UCSD-AML1 (cell line): Measurements from ENCODE around the gene PCDHA7.
"Not testable (repeated sequence)": the region's sequence is repeated elsewhere in the genome, so short reads cannot be mapped to it uniquely, and the experiment has no call there.

ENCODE experiments used
- DNase-seq: peaks from one replicate; lab custom pipeline; 2025; ENCODE audit not compliant: unreplicated experiment; lab: John Stamatoyannopoulos, UW

PCDHA7 gene, protein sequence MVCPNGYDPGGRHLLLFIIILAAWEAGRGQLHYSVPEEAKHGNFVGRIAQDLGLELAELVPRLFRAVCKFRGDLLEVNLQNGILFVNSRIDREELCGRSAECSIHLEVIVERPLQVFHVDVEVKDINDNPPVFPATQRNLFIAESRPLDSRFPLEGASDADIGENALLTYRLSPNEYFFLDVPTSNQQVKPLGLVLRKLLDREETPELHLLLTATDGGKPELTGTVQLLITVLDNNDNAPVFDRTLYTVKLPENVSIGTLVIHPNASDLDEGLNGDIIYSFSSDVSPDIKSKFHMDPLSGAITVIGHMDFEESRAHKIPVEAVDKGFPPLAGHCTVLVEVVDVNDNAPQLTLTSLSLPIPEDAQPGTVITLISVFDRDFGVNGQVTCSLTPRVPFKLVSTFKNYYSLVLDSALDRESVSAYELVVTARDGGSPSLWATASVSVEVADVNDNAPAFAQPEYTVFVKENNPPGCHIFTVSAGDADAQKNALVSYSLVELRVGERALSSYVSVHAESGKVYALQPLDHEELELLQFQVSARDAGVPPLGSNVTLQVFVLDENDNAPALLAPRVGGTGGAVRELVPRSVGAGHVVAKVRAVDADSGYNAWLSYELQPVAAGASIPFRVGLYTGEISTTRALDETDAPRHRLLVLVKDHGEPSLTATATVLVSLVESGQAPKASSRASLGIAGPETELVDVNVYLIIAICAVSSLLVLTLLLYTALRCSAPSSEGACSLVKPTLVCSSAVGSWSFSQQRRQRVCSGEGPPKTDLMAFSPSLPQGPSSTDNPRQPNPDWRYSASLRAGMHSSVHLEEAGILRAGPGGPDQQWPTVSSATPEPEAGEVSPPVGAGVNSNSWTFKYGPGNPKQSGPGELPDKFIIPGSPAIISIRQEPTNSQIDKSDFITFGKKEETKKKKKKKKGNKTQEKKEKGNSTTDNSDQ

DNA sequence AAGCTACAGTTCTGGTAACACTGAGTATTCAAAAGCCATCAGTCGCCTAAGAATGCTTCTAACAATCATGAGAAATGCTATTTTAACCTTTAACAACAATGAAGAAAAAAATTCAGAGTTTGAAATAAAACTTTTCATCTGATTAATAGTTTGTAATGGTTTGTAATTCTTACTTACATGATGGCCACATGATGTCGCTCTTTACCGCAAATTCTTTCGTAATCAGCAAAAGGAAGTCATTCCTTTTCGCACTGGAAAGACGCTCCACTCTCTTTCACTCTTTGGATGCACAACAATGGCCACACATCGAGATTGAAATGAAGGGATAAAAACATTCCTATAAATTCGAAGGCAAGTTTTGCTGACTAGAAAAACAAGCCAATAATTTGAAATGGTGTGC is at the start of gene PCDHA7:
TSS of gene PCDHA7 (plus strand) at position 277 of the 400 bp plus-strand sequence. CDS start at position 392, 115 bp downstream.
- no peak for DNase-seq

DNA sequence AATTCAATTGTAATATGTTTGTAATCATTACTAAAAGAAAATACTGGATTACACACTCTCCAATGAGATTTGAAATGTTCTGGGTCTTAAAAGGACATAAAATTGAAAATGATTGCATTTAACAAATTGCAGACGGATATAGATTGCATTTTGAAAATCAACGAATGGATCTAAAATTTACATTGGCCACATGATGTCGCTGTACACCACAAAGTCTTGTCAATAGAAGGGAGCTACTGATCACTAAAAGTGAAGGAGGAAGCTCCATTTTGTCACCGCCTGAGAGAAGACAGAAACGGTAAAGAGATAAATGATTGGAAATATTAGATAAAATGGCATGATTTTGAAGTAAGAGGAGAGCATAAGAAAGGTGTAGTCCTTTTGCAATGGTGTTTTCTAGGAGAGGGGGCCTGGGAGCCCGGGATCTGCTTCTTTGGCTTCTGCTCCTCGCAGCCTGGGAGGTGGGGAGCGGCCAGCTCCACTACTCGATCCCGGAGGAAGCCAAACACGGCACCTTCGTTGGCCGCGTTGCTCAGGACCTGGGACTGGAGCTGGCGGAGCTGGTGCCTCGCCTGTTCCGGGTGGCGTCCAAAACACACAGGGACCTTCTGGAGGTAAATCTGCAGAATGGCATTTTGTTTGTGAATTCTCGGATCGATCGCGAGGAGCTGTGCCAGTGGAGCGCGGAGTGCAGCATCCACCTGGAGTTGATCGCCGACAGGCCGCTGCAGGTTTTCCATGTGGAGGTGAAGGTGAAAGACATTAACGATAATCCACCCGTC is 48.0 kb upstream of the PCDHA7 start, which contains the start of gene PCDHA1:
TSS of gene PCDHA1 (plus strand) at position 236 of the 782 bp plus-strand sequence.
- DNase-seq = no peak

DNA sequence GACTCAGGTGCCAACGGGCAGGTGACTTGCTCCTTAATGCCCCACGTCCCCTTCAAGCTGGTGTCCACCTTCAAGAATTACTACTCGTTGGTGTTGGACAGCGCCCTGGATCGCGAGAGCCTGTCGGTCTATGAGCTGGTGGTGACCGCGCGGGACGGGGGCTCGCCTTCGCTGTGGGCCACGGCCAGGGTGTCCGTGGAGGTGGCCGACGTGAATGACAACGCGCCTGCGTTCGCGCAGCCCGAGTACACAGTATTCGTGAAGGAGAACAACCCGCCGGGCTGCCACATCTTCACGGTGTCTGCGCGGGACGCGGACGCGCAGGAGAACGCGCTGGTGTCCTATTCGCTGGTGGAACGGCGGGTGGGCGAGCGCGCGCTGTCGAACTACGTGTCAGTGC is 46.6 kb upstream of the PCDHA7 start:
- not testable (repeated sequence) for DNase-seq

DNA sequence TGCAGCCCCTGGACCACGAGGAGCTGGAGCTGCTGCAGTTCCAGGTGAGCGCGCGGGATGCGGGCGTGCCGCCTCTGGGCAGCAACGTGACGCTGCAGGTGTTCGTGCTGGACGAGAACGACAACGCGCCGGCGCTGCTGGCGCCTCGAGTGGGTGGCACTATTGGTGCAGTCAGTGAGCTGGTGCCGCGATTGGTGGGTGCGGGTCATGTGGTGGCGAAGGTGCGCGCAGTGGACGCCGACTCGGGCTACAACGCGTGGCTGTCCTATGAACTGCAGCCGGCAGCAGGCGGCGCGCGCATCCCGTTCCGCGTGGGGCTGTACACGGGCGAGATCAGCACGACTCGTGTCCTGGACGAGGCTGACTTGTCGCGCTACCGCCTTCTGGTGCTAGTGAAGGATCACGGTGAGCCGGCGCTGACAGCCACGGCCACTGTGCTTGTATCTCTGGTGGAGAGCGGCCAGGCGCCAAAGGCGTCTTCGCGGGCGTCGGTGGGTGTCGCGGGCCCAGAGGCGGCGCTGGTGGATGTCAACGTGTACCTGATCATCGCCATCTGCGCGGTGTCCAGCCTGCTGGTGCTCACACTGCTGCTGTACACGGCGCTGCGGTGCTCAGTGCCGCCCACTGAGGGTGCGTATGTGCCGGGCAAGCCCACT is 46.1 kb upstream of the PCDHA7 start:
- DNase-seq = not testable (repeated sequence)

DNA sequence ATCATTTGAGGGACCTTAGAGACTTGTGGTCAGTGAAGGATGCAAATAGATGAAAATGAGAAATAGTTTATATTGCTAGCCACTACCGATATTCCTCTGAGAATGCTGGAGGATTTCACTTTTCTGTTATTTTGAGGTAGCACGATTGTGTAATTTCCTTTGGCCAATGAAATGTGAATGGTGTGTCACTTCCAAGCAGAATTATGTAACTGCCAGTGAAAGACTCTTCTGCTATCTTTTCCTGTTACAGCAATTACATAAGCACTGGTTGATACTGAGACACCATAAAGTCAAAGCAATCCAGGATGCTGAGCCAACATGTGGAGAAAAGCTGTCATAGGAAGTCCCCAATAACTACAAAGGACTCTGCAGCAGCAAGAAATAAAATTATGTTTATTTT is 43.0 kb upstream of the PCDHA7 start:
- DNase-seq = no peak

DNA sequence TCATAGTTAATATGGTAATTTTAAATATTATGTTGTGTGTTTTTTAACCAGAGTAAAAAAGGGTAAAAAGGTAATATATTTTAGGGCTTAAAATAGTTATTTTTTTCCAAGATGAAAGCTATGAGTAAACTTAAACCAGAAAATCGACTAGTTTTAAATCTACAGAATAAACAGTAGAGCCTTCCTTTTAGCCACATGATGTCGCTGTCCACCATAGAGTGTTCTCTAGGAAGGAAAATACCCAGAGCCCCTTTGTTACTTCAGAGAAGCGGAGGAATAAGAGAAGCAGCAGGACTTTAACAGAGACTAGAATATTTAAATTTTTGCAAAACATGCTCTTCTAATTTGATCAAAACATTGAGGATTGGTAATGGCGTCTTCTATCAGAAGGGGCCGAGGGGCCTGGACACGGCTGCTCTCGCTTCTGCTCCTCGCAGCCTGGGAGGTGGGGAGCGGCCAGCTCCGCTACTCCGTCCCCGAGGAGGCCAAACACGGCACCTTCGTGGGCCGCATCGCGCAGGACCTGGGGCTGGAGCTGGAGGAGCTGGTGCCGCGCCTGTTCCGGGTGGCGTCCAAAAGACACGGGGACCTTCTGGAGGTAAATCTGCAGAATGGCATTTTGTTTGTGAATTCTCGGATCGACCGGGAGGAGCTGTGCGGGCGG is 39.3 kb upstream of the PCDHA7 start, which contains the start of gene PCDHA2:
TSS of gene PCDHA2 (plus strand) at position 258 of the 664 bp plus-strand sequence.
- no peak for DNase-seq

DNA sequence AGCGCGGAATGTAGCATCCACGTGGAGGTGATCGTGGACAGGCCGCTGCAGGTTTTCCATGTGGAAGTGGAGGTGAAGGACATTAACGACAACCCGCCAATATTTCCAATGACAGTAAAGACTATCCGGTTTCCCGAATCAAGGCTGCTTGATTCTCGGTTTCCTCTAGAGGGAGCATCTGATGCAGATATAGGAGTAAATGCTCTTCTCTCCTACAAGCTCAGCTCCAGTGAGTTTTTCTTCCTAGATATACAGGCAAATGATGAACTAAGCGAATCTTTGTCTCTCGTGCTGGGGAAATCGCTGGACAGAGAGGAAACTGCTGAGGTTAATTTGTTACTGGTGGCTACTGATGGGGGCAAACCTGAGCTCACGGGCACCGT is 38.8 kb upstream of the PCDHA7 start:
- no peak for DNase-seq

DNA sequence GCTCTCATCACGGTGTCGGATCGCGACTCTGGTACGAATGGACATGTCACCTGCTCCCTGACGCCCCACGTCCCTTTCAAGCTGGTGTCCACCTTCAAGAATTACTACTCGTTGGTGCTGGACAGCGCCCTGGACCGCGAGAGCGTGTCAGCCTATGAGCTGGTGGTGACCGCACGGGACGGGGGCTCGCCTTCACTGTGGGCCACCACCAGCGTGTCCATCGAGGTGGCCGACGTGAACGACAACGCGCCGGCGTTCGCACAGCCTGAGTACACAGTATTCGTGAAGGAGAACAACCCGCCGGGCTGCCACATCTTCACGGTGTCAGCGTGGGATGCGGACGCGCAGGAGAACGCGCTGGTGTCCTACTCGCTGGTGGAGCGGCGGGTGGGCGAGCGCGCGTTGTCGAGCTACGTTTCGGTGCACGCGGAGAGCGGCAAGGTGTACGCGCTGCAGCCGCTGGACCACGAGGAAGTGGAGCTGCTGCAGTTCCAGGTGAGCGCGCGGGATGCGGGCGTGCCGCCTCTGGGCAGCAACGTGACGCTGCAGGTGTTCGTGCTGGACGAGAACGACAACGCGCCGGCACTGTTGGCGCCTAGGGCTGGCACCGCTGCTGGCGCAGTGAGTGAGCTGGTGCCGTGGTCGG is 37.9 kb upstream of the PCDHA7 start:
- DNase-seq = not testable (repeated sequence)

DNA sequence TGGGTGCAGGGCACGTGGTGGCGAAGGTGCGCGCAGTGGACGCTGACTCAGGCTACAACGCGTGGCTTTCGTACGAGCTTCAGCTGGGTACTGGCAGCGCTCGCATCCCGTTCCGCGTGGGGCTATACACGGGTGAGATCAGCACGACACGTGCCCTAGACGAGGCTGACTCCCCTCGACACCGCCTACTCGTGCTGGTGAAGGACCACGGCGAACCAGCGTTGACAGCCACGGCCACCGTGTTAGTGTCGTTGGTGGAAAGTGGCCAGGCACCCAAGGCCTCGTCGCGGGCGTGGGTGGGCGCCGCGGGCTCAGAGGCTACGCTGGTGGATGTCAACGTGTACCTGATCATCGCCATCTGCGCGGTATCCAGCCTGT is 37.4 kb upstream of the PCDHA7 start:
- no peak for DNase-seq

DNA sequence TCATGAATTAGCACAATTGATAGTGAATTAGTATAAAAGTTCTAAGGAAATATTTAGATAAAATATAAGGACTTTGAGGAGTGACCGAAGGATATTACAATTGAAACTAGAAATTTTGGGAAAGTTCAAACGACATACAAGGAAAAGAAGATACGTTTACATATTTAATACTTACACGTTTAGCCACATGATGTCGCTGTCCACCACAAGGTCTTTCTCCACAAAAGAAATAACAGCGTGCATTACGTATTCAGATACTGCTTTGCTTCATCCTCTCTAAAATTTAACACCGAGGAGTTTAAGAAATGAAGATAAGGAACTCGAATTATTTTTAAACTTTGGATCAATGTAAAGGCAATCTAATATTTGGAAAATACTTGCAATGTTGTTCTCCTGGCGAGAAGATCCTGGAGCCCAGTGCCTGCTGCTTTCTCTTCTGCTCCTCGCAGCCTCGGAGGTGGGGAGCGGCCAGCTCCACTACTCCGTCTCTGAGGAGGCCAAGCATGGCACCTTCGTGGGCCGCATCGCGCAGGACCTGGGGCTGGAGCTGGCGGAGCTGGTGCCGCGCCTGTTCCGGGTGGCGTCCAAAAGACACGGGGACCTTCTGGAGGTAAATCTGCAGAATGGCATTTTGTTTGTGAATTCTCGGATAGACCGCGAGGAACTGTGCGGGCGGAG is 33.1 kb upstream of the PCDHA7 start, which contains the start of gene PCDHA3:
TSS of gene PCDHA3 (plus strand) at position 242 of the 678 bp plus-strand sequence.
- DNase-seq = no peak

DNA sequence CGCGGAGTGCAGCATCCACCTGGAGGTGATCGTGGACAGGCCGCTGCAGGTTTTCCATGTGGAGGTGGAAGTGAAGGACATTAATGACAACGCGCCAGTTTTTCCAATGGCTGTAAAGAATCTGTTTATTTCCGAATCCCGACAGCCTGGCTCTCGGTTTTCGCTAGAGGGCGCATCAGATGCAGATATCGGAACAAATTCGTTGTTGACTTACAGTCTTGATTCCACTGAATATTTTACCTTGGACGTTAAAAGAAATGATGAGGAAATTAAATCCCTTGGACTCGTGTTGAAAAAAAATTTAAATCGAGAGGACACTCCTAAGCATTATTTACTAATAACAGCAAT is 32.6 kb upstream of the PCDHA7 start:
- DNase-seq = no peak

DNA sequence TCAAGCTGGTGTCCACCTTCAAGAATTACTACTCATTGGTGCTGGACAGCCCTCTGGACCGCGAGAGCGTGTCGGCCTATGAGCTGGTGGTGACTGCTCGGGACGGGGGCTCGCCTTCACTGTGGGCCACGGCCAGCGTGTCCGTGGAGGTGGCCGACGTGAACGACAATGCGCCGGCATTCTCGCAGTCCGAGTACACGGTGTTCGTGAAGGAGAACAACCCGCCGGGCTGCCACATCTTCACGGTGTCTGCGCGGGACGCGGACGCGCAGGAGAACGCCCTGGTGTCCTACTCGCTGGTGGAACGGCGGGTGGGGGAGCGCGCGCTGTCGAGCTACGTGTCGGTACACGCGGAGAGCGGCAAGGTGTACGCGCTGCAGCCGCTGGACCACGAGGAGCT is 31.7 kb upstream of the PCDHA7 start:
- not testable (repeated sequence) for DNase-seq

DNA sequence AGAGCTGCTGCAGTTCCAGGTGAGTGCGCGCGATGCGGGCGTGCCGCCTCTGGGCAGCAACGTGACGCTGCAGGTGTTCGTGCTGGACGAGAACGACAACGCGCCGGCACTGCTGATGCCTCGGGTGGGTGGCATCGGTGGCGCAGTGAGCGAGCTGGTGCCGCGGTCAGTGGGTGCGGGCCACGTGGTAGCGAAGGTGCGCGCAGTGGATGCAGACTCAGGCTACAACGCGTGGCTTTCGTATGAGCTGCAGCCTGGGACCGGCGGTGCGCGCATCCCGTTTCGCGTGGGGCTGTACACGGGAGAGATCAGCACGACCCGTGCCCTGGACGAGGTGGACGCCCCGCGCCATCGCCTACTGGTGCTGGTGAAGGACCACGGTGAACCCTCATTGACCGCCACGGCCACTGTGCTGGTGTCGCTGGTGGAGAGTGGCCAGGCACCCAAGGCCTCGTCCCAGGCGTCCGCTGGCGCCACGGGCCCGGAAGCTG is 31.2 kb upstream of the PCDHA7 start:
- DNase-seq = no peak

DNA sequence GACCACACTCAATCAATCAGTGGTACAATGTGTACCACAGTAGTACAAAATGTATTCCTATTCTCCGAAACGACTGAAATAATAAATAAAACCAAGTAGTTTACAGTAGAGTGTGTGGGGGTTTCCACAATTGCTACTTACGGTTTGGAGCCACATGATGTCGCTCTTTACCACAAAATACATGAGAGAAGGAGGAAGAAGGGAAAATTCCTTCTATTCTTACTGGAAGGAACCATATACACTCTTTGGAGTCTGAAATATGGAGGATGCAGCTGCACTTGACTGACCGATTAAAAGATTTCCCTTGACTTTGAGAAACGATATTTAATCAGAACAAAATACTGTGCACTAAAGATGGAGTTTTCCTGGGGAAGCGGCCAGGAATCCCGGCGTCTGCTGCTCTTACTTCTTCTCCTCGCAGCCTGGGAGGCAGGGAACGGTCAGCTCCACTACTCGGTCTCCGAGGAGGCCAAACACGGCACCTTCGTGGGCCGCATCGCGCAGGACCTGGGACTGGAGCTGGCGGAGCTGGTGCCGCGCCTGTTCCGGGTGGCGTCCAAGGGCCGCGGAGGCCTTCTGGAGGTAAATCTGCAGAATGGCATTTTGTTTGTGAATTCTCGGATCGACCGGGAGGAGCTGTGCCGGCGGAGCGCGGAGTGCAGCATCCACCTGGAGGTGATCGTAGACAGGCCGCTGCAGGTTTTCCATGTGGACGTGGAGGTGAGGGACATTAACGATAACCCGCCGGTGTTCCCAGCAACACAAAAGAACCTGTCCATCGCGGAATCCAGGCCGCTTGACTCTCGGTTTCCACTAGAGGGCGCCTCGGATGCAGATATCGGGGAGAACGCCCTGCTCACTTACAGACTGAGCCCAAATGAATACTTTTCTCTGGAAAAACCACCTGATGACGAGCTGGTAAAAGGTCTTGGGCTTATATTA is 27.0 kb upstream of the PCDHA7 start, which contains the start of gene PCDHA4:
TSS of gene PCDHA4 (plus strand) at position 235 of the 942 bp plus-strand sequence.
- no peak for DNase-seq

DNA sequence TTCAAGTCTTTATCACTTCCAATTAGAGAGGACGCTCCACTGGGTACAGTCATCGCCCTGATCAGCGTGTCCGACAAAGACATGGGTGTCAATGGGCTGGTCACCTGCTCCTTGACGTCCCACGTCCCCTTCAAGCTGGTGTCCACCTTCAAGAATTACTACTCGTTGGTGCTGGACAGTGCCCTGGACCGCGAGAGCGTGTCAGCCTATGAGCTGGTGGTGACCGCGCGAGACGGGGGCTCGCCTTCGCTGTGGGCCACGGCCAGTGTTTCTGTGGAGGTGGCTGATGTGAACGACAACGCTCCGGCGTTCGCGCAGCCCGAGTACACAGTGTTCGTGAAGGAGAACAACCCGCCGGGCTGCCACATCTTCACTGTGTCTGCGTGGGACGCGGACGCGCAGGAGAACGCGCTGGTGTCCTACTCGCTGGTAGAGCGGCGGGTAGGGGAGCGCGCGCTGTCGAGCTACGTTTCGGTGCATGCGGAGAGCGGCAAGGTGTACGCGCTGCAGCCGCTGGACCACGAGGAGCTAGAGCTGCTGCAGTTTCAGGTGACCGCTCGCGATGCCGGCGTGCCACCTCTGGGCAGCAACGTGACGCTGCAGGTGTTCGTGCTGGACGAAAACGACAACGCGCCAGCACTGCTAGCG is 25.7 kb upstream of the PCDHA7 start:
- DNase-seq = not testable (repeated sequence)

DNA sequence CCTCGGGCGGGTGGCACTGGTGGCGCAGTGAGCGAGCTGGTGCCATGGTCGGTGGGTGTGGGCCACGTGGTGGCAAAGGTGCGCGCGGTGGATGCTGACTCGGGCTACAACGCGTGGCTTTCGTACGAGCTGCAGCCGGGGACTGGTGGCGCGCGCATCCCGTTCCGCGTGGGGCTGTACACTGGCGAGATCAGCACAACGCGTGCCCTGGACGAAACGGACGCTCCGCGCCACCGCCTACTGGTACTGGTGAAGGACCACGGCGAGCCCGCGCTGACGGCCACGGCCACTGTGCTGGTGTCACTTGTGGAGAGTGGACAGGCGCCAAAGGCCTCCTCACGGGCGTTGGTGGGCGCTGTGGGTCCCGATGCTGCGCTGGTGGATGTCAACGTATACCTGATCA is 25.2 kb upstream of the PCDHA7 start:
- DNase-seq = no peak
